Measurements from ENCODE around the gene DPYSL4. TPM values are rescaled to one million over a fixed set of nuclear protein-coding genes. Genes with fewer than 3 reads are reported as not detected.

Gene DPYSL4
- total and polyA plus RNA-seq, 2 of the 13 experiments (the other 11 are each of a cell fraction or from before 2014, with no cell fraction given) = 0.84 to 1.2 TPM

- peak; percentile 79 for TF ChIP-seq ZNF646 (CRISPR knock-in tag; IDR thresholded peaks at IDR 0.05)
- peak; percentile 87 for TF ChIP-seq HNF4G (IDR thresholded peaks at IDR 0.05; ENCODE audit: borderline replicate concordance, low read depth, low read length)
- peak; percentile 49; the same call in 1 of the 2 replicates for TF ChIP-seq HNF4G (CRISPR knock-in tag; IDR thresholded peaks at IDR 0.05; ENCODE audit: borderline replicate concordance, low read depth)
- TF ChIP-seq MAF1 (CRISPR knock-in tag; IDR thresholded peaks at IDR 0.05; ENCODE audit: borderline replicate concordance) = no peak
- TF ChIP-seq RNF219 (CRISPR knock-in tag; IDR thresholded peaks at IDR 0.05) = no peak
- TF ChIP-seq ZNF746 (CRISPR knock-in tag; IDR thresholded peaks at IDR 0.05) = no peak
- no peak for TF ChIP-seq ZNF510 (CRISPR knock-in tag; IDR thresholded peaks at IDR 0.05; ENCODE audit: low read depth)
- no peak for TF ChIP-seq ZNF576 (CRISPR knock-in tag; IDR thresholded peaks at IDR 0.05)
- TF ChIP-seq ZNF251 (CRISPR knock-in tag; IDR thresholded peaks at IDR 0.05) = no peak
- TF ChIP-seq ZFY (CRISPR knock-in tag; IDR thresholded peaks at IDR 0.05) = no peak; the same call in 1 of the 2 replicates
- peak; percentile 66; the same call in 1 of the 2 replicates for TF ChIP-seq ZNF788 (CRISPR knock-in tag; IDR thresholded peaks at IDR 0.05; ENCODE audit: borderline replicate concordance)
- TF ChIP-seq IKZF4 (CRISPR knock-in tag; IDR thresholded peaks at IDR 0.05; ENCODE audit: borderline replicate concordance, low read depth, not compliant biosample characterization) = no peak
- TF ChIP-seq ZNF616 (CRISPR knock-in tag; IDR thresholded peaks at IDR 0.05; ENCODE audit: low read depth) = no peak
- TF ChIP-seq ZNF749 (CRISPR knock-in tag; IDR thresholded peaks at IDR 0.05; ENCODE audit: borderline replicate concordance) = no peak
- TF ChIP-seq ZIK1 (CRISPR knock-in tag; IDR thresholded peaks at IDR 0.05; ENCODE audit: borderline replicate concordance, low read depth) = no peak
- TF ChIP-seq NFIC (IDR thresholded peaks at IDR 0.05; ENCODE audit: low read length) = peak; percentile 88; the same call in 1 of the 2 replicates
- no peak for TF ChIP-seq SIN3B (IDR thresholded peaks at IDR 0.05; ENCODE audit: low read length)
- no peak for TF ChIP-seq PITX1 (CRISPR knock-in tag; IDR thresholded peaks at IDR 0.05)
- no peak for TF ChIP-seq ZBTB14 (CRISPR knock-in tag; IDR thresholded peaks at IDR 0.05)
- no peak for TF ChIP-seq ZSCAN22 (CRISPR knock-in tag; IDR thresholded peaks at IDR 0.05)
- TF ChIP-seq NKX3-1 (CRISPR knock-in tag; IDR thresholded peaks at IDR 0.05) = no peak
- no peak for TF ChIP-seq SIX1 (CRISPR knock-in tag; IDR thresholded peaks at IDR 0.05; ENCODE audit: borderline replicate concordance)
Observed at GRCh38 chr10:132183046-132183445, 3.7 kb upstream of the DPYSL4 start (continued).
